Right lobe of liver (tissue), 4 donors: ENCODE data around the gene ACOT8.

Experiments
- POLR2A ChIP-seq: fragments of 450-650 bp; IDR thresholded peaks from one replicate; pipeline ENCODE4 v1.6.1; 2017; ENCODE audit warnings: antibody characterized with exemption, mild to moderate bottlenecking
- TF ChIP-seq, protein P1 (sequence below), 4 donors: fragments of 200-600 bp in 3 of 4; fragments of 450-650 bp in 1 of 4; IDR thresholded peaks; one replicate each; pipeline versions ENCODE4 v1.5.1 to v1.8.0; 2016 to 2022; ENCODE audit warnings: antibody characterized with exemption in 4 of 4, mild to moderate bottlenecking in 2 of 4
- donor health status: DM: no; HTN: no; CAD: no.
- donor health status: DM: no; HTN: no; CAD: no.
- donor health status: DM: no; HTN: yes; CAD: no.

GRCh38 chr20:45798935-45799642 is 58.1 kb downstream of the ACOT8 start:
- TF ChIP-seq, protein P1, sequence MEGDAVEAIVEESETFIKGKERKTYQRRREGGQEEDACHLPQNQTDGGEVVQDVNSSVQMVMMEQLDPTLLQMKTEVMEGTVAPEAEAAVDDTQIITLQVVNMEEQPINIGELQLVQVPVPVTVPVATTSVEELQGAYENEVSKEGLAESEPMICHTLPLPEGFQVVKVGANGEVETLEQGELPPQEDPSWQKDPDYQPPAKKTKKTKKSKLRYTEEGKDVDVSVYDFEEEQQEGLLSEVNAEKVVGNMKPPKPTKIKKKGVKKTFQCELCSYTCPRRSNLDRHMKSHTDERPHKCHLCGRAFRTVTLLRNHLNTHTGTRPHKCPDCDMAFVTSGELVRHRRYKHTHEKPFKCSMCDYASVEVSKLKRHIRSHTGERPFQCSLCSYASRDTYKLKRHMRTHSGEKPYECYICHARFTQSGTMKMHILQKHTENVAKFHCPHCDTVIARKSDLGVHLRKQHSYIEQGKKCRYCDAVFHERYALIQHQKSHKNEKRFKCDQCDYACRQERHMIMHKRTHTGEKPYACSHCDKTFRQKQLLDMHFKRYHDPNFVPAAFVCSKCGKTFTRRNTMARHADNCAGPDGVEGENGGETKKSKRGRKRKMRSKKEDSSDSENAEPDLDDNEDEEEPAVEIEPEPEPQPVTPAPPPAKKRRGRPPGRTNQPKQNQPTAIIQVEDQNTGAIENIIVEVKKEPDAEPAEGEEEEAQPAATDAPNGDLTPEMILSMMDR (IDR thresholded peaks at IDR 0.05) = peak; percentile 35 to 80 (median 73)
- no peak for TF ChIP-seq POLR2A
